Parathyroid adenoma (tissue), 2 donors: ENCODE results near the gene GAL3ST3.

Experiments used
- H2AFZ ChIP-seq: fragments of 300-600 bp; sonication (generic); one replicate; pipeline ENCODE4 v1.7.0; 2017; ENCODE audit warnings: antibody characterized with exemption, mild to moderate bottlenecking
- H3K27ac ChIP-seq: fragments of 300-600 bp; sonication (generic); one replicate; pipeline ENCODE4 v1.7.0; 2017
- H3K27me3 ChIP-seq: fragments of 300-600 bp; sonication (generic); one replicate; pipeline ENCODE4 v1.7.0; 2017; ENCODE audit warnings: low read length; ENCODE audit not compliant: control insufficient read depth, insufficient read depth
- H3K36me3 ChIP-seq: fragments of 300-600 bp; sonication (generic); one replicate; pipeline ENCODE4 v1.7.0; 2017; ENCODE audit warnings: low read length; ENCODE audit not compliant: control insufficient read depth, insufficient read depth
- H3K4me1 ChIP-seq: fragments of 300-600 bp; sonication (generic); one replicate; pipeline ENCODE4 v1.7.0; 2017; ENCODE audit warnings: control low read depth
- H3K4me2 ChIP-seq: fragments of 300-600 bp; sonication (generic); one replicate; pipeline ENCODE4 v1.7.0; 2017; ENCODE audit warnings: low read length
- H3K4me3 ChIP-seq: fragments of 300-600 bp; sonication (generic); one replicate; pipeline ENCODE4 v1.7.0; 2017; ENCODE audit warnings: low read depth, low read length
- H3K79me2 ChIP-seq: fragments of 300-600 bp; sonication (generic); one replicate; pipeline ENCODE4 v1.7.0; 2017; ENCODE audit warnings: control low read depth
- H3K9ac ChIP-seq: fragments of 300-600 bp; sonication (generic); one replicate; pipeline ENCODE4 v1.7.0; 2017; ENCODE audit warnings: mild to moderate bottlenecking
- H3K9me3 ChIP-seq: fragments of 300-600 bp; sonication (generic); one replicate; pipeline ENCODE4 v1.7.0; 2017; ENCODE audit warnings: low read length; ENCODE audit not compliant: control insufficient read depth
- CTCF ChIP-seq: fragments of 300-600 bp; sonication (generic); IDR thresholded peaks from one replicate; pipeline ENCODE4 v1.7.0; 2017; ENCODE audit warnings: antibody characterized with exemption, mild to moderate bottlenecking
- donor health status: primary hyperparathyroidism.

The GAL3ST3 gene

GRCh38 chr11:66046901-66047300 is 2.1 kb downstream of the GAL3ST3 start:
- H3K4me2 ChIP-seq = no peak overlapping the region
- no peaks in the 10 kb centered on the region for H3K9me3 ChIP-seq
- no peak overlapping the region for H3K9ac ChIP-seq
- H3K4me3 ChIP-seq = no peak overlapping the region
- H3K4me1 ChIP-seq = peaks cover 22% of the 10 kb centered on the region
- H3K36me3 ChIP-seq = no peaks in the 10 kb centered on the region
- H3K79me2 ChIP-seq = no peaks in the 10 kb centered on the region
- no peak for TF ChIP-seq CTCF
- H3K27ac ChIP-seq = peak overlapping the region; percentile 53
- no peak overlapping the region for H2AFZ ChIP-seq
- H3K27me3 ChIP-seq = no peaks in the 10 kb centered on the region

- Histone ChIP-seq H3K36me3 (no peaks in the 10 kb centered on the region), H3K79me2 (no peaks in the 10 kb centered on the region), H3K4me1 (peaks cover 14% of the 10 kb centered on the region), H2AFZ (no peak overlapping the region), H3K9ac (no peak overlapping the region), H3K4me2 (peak overlapping the region; percentile 22), H3K27ac (no peak overlapping the region), H3K9me3 (no peaks in the 10 kb centered on the region), H3K4me3 (no peak overlapping the region), H3K27me3 (no peaks in the 10 kb centered on the region)
- peak; percentile 73 for TF ChIP-seq CTCF
Measured at GRCh38 chr11:66045177-66045639, 3.8 kb downstream of the GAL3ST3 start.

- Histone ChIP-seq H3K4me2 (peak overlapping the region; percentile 22), H3K36me3 (no peaks in the 10 kb centered on the region), H3K4me3 (no peak overlapping the region), H2AFZ (no peak overlapping the region), H3K27me3 (no peaks in the 10 kb centered on the region), H3K4me1 (peaks cover 14% of the 10 kb centered on the region), H3K9me3 (no peaks in the 10 kb centered on the region), H3K9ac (no peak overlapping the region), H3K79me2 (no peaks in the 10 kb centered on the region), H3K27ac (no peak overlapping the region)
- no peak for TF ChIP-seq CTCF
Measured at GRCh38 chr11:66044757-66045156, 4.2 kb downstream of the GAL3ST3 start.

GRCh38 chr11:66042996-66043906 is 5.7 kb downstream of the GAL3ST3 start:
- no peak overlapping the region for H3K9ac ChIP-seq

More at GRCh38 chr11:66042996-66043906, 5.7 kb downstream of the GAL3ST3 start:
- Histone ChIP-seq H3K4me2 (no peak overlapping the region), H3K4me3 (no peak overlapping the region), H3K79me2 (no peaks in the 10 kb centered on the region), H3K9me3 (no peaks in the 10 kb centered on the region), H3K27me3 (no peaks in the 10 kb centered on the region), H3K27ac (no peak overlapping the region), H3K4me1 (peaks cover 14% of the 10 kb centered on the region), H3K36me3 (no peaks in the 10 kb centered on the region), H2AFZ (no peak overlapping the region)
- no peak for TF ChIP-seq CTCF
